Urinary bladder (tissue), 4 donors: ENCODE measurements around the gene TNIP2. TPM values are rescaled to one million over a fixed set of nuclear protein-coding genes. Genes with fewer than 3 reads are reported as not detected.

Experiments
- DNase-seq: peaks from one replicate; pipeline ENCODE4 v3.0.0-alpha.2; 2015; ENCODE audit errors: extremely low spot score
- H3K27ac ChIP-seq: one replicate; pipeline ENCODE4 v1.5.1; 2013; ENCODE audit warnings: low read depth, mild to moderate bottlenecking, moderate library complexity
- H3K36me3 ChIP-seq: one replicate; pipeline ENCODE4 v1.6.1; 2013; ENCODE audit warnings: mild to moderate bottlenecking, moderate library complexity; ENCODE audit not compliant: insufficient read depth
- H3K4me1 ChIP-seq: one replicate; pipeline ENCODE4 v1.6.1; 2013; ENCODE audit warnings: mild to moderate bottlenecking, moderate library complexity; ENCODE audit not compliant: insufficient read depth
- H3K4me3 ChIP-seq: one replicate; pipeline ENCODE4 v1.5.1; 2013; ENCODE audit warnings: low read depth, low read length
- WGBS: extraction: QIAGEN DNeasy Blood & Tissue Kit; methylation state at CpG from one replicate; pipeline ENCODE4 v1.1.7; 2013; 5-methylcytosine and 5-hydroxymethylcytosine counted together
- polyA plus RNA-seq: library from polyadenylated mRNA; stranded (reverse); fragments of 200-250 nt; gene quantifications from one replicate; pipeline ENCODE4 v1.2.3, GENCODE V29; 2013
- total RNA-seq: library from RNA; depleted of rRNA; stranded (reverse); fragments of >200 nt; gene quantifications from one replicate; pipeline ENCODE4 v1.2.3, GENCODE V29; 2014
- donor health status: healthy with polysubstance abuse.
- donor health status: healthy.

The TNIP2 gene, protein sequence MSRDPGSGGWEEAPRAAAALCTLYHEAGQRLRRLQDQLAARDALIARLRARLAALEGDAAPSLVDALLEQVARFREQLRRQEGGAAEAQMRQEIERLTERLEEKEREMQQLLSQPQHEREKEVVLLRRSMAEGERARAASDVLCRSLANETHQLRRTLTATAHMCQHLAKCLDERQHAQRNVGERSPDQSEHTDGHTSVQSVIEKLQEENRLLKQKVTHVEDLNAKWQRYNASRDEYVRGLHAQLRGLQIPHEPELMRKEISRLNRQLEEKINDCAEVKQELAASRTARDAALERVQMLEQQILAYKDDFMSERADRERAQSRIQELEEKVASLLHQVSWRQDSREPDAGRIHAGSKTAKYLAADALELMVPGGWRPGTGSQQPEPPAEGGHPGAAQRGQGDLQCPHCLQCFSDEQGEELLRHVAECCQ
- total RNA-seq (13.1 TPM), polyA plus RNA-seq (49.8 TPM)

- Histone ChIP-seq H3K4me1 (peaks cover 2% of the 10 kb centered on the region), H3K27ac (peak within 1 kb of the TSS; percentile 54), H3K4me3 (peak within 1 kb of the TSS; percentile 94), H3K36me3 (no peaks in the 10 kb centered on the region)
- DNase-seq, result no peak
- WGBS, result under 1% methylated on average over 85 of the region's 96 CpGs
These were observed at the start of gene TNIP2 for GRCh38 chr4:2755821-2756690. Gene TNIP2, minus strand, starts transcription at chr4:2756336. Its CDS starts 47 bp downstream, at chr4:2756289.

DNA sequence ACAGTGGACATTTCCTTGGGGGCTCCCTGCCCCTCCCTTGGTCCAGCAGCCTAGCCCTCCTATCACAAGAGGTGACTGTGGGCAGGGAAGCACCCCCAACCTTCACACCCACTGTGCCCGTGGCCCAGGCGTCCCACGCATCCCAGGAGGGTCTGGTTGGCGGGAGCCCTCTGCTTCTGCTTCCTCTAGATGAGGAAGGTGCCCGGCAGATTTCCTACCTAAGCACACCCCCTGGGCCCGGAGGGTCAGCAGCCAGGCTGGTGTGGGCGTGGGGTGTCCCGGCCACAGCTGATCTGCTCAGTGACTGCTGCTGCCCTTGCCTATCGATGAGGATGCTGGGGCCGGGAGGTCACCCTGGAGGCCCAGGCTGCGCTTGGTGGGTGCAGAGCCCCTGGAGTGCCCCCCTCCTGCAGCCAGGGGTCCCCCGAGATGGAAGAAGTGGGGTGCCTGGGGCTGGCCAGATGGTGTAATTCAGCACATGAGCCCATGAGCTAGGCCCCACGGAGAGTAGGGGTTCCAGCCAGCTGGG is 48.9 kb upstream of the TNIP2 start:
- no peak for DNase-seq
- Histone ChIP-seq H3K4me1 (peaks cover 8% of the 10 kb centered on the region), H3K36me3 (no peaks in the 10 kb centered on the region), H3K27ac (no peak overlapping the region), H3K4me3 (no peak overlapping the region)
- WGBS, result 88% methylated on average over 13 of the region's 13 CpGs

DNA sequence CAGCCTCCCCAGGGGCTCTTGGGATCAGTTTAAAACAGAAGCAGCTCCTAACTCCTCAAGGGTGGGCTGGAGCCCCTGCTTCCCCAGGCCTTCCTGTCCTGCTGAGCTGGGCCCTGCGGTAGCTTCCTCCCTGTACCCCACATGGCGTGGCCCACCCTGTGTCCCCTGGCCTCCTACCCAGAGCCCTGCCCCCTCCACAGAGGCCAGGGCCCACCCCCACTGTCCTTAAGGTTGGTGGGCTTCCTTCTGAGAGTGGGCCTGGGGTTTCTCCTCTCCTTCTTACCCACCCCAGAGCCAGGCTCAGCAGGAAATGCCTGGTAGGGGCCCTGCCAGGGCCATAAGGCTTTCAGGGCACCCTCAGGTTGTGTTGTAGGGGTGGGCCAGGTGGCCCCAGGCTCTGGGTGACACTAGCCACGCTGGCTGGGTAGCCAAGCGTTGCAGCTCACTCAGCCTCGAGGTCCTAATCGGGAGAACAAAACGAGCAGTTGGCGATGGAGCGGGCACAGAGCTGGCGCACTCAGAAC is 48.4 kb upstream of the TNIP2 start:
- H3K4me3 ChIP-seq, result no peak overlapping the region
- DNase-seq, result no peak
- 95% methylated on average over 10 of the region's 10 CpGs for WGBS
- H3K36me3 ChIP-seq, result no peaks in the 10 kb centered on the region
- no peak overlapping the region for H3K27ac ChIP-seq
- peaks cover 8% of the 10 kb centered on the region for H3K4me1 ChIP-seq

GRCh38 chr4:2803624-2804448 is 47.7 kb upstream of the TNIP2 start:
- Histone ChIP-seq H3K27ac (no peak overlapping the region), H3K4me1 (peaks cover 8% of the 10 kb centered on the region), H3K36me3 (no peaks in the 10 kb centered on the region), H3K4me3 (no peak overlapping the region)
- DNase-seq, result no peak
- 90% methylated on average over 20 of the region's 20 CpGs for WGBS

DNA sequence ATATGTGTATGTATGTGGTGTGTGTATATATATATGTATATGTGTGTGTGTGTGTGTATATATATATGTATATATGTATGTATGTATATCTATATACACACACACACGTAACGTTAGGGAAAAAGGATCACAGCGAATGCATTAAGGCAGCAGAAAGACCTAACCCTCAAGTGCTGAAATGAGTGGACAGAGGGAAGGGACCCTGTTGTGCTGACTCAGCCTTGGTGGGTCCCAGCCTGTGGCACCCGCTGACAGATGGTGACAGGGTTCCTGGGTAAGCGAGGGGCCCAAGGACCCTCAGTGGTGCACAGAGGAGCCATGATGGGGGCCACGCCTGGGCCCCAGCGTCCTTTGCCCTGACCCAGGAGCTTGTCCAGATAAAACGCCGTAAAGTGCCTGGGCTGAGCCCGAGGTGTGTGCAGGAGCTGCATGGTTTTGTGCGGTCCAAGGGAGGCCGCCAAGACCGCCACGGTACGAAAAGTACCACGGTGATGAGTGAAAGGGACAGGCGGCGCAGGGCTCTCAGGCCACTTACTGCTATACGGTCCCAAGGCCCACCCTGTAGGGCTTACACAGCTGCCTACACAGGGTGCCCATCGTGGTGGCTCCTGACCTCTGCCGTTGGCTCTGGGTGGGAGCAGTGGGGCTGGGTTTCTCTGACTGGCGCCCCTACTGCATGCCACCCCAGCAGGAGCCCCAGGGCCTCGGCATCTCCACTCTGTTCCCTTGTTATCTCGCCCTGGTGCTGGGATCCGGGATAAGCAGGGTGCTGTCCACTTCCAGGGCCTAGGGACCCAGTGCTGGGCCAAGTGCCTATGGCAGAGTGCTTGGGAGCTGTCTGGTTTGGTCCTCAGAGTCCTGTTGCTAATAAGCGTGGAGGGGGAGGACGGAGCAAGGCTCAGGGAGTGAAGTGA is 46.7 kb upstream of the TNIP2 start:
- 93% methylated on average over 27 of the region's 27 CpGs for WGBS
- Histone ChIP-seq H3K4me1 (peaks cover 8% of the 10 kb centered on the region), H3K36me3 (no peaks in the 10 kb centered on the region), H3K4me3 (no peak overlapping the region), H3K27ac (no peak overlapping the region)
- no peak for DNase-seq

DNA sequence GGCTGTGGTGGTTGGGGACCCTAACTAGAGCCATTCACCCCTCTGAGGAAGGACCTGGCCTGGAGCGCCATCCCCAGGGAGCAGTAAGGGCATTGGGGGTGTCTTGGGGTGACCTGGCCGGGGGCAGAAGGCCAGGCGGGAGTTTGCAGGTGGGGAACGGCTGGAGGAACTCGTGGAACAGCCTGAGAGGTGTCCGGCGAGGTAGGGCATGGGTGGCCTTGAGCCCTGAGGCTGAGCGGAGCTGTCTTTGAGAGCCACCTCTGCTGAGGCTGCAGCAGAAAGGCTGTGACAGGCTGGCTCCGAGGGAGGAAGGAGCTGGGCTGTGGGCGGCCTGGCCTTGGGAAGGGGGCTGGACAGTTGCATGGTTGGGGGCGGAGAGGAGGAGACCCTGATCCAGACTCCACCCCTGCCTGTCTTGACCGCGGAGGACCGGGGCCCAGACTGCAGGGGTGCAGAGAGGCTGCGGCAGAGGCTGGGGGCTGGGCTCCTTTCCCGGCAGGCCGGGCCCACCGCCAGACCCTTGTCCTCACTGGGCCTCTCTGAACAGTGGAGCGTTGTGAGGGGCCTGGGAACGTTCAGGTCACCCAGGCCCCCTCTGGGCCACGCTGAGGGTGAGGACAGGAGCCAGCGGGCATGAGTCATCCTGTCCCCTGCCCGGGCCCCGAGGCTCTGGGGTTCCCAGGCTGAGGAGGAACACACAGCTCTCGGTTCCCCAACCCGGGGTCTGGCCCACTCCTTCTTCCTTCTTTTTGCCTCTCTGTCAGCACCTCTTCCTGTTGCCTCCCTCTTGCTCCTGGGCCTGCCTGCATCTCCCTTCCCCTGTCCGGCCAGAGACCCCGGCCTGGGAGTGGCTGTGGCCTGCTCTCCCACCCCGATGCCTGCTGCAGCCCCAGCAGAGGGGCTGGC is 44.8 kb upstream of the TNIP2 start:
- no peak overlapping the region for H3K4me3 ChIP-seq
- H3K36me3 ChIP-seq, result no peaks in the 10 kb centered on the region
- WGBS, result 24% methylated on average over 29 of the region's 29 CpGs
- peaks cover 4% of the 10 kb centered on the region for H3K4me1 ChIP-seq
- peak overlapping the region; percentile 55 for H3K27ac ChIP-seq
- DNase-seq, result peak; percentile 69

- no peak for DNase-seq
- WGBS, result 68% methylated on average over 23 of the region's 23 CpGs
These were observed 44.0 kb upstream of the TNIP2 start for GRCh38 chr4:2799971-2800690.

DNA sequence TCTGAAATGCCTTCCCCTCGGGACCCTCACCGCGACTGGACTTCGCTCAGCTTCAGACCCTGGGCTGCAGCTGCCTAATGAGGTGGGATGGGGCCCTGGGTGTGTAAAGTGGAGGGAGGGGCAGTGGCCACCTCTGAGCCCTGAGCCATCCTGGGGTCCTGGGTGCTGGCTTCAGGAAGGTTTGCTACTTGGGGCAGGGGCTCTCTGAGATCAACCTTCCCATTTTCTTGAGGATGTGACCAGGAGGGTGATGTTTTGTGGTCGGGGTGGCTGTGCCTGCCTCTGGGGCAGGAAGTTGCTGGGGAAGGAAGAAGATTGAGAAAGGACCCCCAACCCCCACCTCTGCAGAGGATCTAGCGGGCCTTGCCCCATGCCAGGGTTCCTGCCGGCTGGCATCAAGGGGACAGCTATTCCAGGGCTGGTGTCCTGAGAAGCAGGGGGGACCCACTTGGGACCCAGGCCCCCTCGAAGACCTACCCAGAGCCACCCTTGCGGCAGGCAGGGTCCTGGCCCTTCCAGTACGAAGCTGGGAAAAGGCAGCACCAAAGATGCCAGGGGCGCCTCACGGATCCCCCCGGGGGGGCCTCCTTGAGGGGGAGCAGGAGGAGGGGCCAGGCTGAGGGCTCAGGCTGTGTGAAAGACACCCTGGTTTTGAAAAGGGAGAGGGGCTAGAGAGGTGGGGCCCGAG is 43.2 kb upstream of the TNIP2 start:
- no peak for DNase-seq
- Histone ChIP-seq H3K4me1 (peaks cover 1% of the 10 kb centered on the region), H3K4me3 (no peak overlapping the region), H3K36me3 (no peaks in the 10 kb centered on the region), H3K27ac (peak overlapping the region; percentile 81)
- WGBS, result 81% methylated on average over 14 of the region's 14 CpGs

More at GRCh38 chr4:2799971-2800690, 44.0 kb upstream of the TNIP2 start:
- Histone ChIP-seq H3K4me3 (no peak overlapping the region), H3K4me1 (peaks cover under 1% of the 10 kb centered on the region), H3K27ac (peak overlapping the region; percentile 55), H3K36me3 (no peaks in the 10 kb centered on the region)

DNA sequence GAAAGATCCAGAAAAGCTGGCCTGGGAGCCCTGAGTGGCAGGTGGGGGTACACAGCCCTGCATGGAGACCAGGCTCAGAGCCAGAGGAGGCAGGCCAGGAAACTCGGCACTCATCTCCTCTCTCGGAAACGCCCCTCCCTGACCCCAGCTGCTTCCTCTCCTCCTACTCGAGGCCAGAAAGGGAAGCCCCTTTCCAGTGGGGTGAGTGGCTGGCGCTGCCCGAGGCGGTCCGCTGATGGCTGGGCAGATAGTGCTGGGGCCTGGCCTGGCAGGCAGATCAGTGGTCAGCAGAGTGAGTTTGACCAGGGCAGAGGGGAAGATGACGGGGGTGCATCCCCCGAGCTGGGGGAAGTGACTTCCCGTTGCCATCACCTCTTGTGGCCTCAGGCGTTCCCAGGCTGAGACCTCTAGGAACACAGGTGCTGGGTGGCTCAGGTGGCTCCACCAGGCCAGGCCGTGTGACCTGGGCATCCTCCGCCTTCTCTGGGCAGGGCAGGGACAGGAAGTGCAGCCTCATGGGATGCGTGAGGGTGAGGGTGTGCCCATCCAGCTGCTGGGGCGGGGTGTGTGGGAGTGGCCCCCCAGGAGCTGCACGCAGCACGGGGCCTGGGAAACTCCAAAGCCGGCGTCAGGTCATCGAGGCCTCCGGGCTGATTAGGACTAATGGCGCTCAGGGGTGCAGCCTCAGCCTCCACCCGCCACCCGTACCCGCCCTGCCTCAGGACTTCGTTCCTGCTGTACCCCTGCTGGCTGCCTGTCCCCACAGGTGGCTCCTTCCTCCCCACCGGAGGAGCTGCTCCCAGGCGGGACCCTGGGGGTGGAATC is 42.5 kb upstream of the TNIP2 start:
- WGBS, result 56% methylated on average over 29 of the region's 29 CpGs
- no peak for DNase-seq
- Histone ChIP-seq H3K36me3 (no peaks in the 10 kb centered on the region), H3K27ac (peak overlapping the region; percentile 81), H3K4me1 (peaks cover 1% of the 10 kb centered on the region), H3K4me3 (no peak overlapping the region)
